Measurements from ENCODE around the gene KLHL24.
A peak's percentile ranks its signal among the peaks of the same experiment; 100 is the strongest.

Gene KLHL24

GRCh38 chr3:183690402-183690995, 55.1 kb downstream of the KLHL24 start:
- no peak for DNase-seq (ENCODE audit: extremely low spot score)
- TF ChIP-seq FOXM1 (IDR thresholded peaks at IDR 0.05; ENCODE audit: borderline replicate concordance) (no peak), NFRKB (IDR thresholded peaks at IDR 0.05) (no peak), ZNF384 (IDR thresholded peaks at IDR 0.05) (no peak)
- CTCF ChIA-PET: no interaction called here
- POLR2A ChIA-PET: no interaction called here

GRCh38 chr3:183692436-183692835, 57.0 kb downstream of the KLHL24 start:
- ChIA-PET POLR2A (interaction anchor here (0.7 kb wide), 1 partner anchor 222 kb away, joined by 3 read pairs; no protein-coding TSS in a partner anchor), CTCF (no interaction called here)
- no peak for TF ChIP-seq HDGF (IDR thresholded peaks at IDR 0.05; ENCODE audit: borderline replicate concordance)
- no peak for TF ChIP-seq FOXM1 (IDR thresholded peaks at IDR 0.05; ENCODE audit: borderline replicate concordance)
- no peak for TF ChIP-seq NFRKB (IDR thresholded peaks at IDR 0.05)
- TF ChIP-seq TARDBP (IDR thresholded peaks at IDR 0.05): no peak
- no peak for TF ChIP-seq FOXK2 (IDR thresholded peaks at IDR 0.05)
- no peak for TF ChIP-seq LEF1 (IDR thresholded peaks at IDR 0.05; ENCODE audit: borderline replicate concordance)
- TF ChIP-seq ARNT (IDR thresholded peaks at IDR 0.05): no peak
- no peak for TF ChIP-seq BHLHE40 (IDR thresholded peaks at IDR 0.05; ENCODE audit: borderline replicate concordance)
- TF ChIP-seq ELF4 (IDR thresholded peaks at IDR 0.05): no peak
- no peak for TF ChIP-seq L3MBTL2 (conservative IDR thresholded peaks at IDR 0.05)
- no peak for TF ChIP-seq CTBP1 (IDR thresholded peaks at IDR 0.05; ENCODE audit: borderline replicate concordance)
- no peak for TF ChIP-seq SUZ12 (IDR thresholded peaks at IDR 0.05)
- TF ChIP-seq PKNOX1 (IDR thresholded peaks at IDR 0.05): no peak
- no peak for TF ChIP-seq ZNF384 (IDR thresholded peaks at IDR 0.05)
- TF ChIP-seq FOXA1 (IDR thresholded peaks at IDR 0.05): no peak
- no peak for TF ChIP-seq SP1 (IDR thresholded peaks at IDR 0.05)
- no peak for DNase-seq (ENCODE audit: extremely low spot score)

GRCh38 chr3:183695569-183696364, 60.3 kb downstream of the KLHL24 start:
- TF ChIP-seq ZNF384 (IDR thresholded peaks at IDR 0.05): no peak
- no peak for TF ChIP-seq SUZ12 (IDR thresholded peaks at IDR 0.05)
- no peak for TF ChIP-seq BHLHE40 (IDR thresholded peaks at IDR 0.05; ENCODE audit: borderline replicate concordance)
- no peak for TF ChIP-seq NFRKB (IDR thresholded peaks at IDR 0.05)
- TF ChIP-seq LEF1 (IDR thresholded peaks at IDR 0.05; ENCODE audit: borderline replicate concordance): no peak
- no peak for TF ChIP-seq PKNOX1 (IDR thresholded peaks at IDR 0.05)
- TF ChIP-seq TARDBP (IDR thresholded peaks at IDR 0.05): no peak
- TF ChIP-seq SP1 (IDR thresholded peaks at IDR 0.05): no peak
- no peak for TF ChIP-seq FOXM1 (IDR thresholded peaks at IDR 0.05; ENCODE audit: borderline replicate concordance)
- TF ChIP-seq CTBP1 (IDR thresholded peaks at IDR 0.05; ENCODE audit: borderline replicate concordance): no peak
- POLR2A ChIA-PET: no interaction called here
- DNase-seq (ENCODE audit: extremely low spot score): no peak
- CTCF ChIA-PET: no interaction called here

GRCh38 chr3:183697123-183697609, 61.7 kb downstream of the KLHL24 start:
- POLR2A ChIA-PET: interaction anchor here (0.7 to 1.1 kb wide), 4 partner anchors 11 to 864 kb away, joined by 3 to 6 read pairs (median 4); partner anchors contain the start of gene EPHB3
- CTCF ChIA-PET: interaction anchor here (1.0 kb wide), 1 partner anchor 63 kb away, joined by 3 read pairs; no protein-coding TSS in a partner anchor
- no peak for TF ChIP-seq ELF4 (IDR thresholded peaks at IDR 0.05)
- TF ChIP-seq SP1 (IDR thresholded peaks at IDR 0.05): no peak
- no peak for TF ChIP-seq FOXK2 (IDR thresholded peaks at IDR 0.05)
- TF ChIP-seq CTBP1 (IDR thresholded peaks at IDR 0.05; ENCODE audit: borderline replicate concordance): no peak
- no peak for DNase-seq (ENCODE audit: extremely low spot score)

- POLR2A ChIA-PET: interaction anchor here (0.7 to 1.1 kb wide), 4 partner anchors 11 to 864 kb away, joined by 3 to 6 read pairs (median 4); partner anchors contain the start of gene EPHB3
- peak; percentile 83 for DNase-seq (ENCODE audit: extremely low spot score)
- CTCF ChIA-PET: interaction anchor here (1.0 kb wide), 1 partner anchor 64 kb away, joined by 3 read pairs; no protein-coding TSS in a partner anchor
- TF ChIP-seq FOXA1 (IDR thresholded peaks at IDR 0.05) (no peak), TARDBP (IDR thresholded peaks at IDR 0.05) (no peak), LEF1 (IDR thresholded peaks at IDR 0.05; ENCODE audit: borderline replicate concordance) (peak; percentile 45; the same call in 1 of the 2 replicates), CTBP1 (IDR thresholded peaks at IDR 0.05; ENCODE audit: borderline replicate concordance) (no peak), ZNF384 (IDR thresholded peaks at IDR 0.05) (no peak), FOXK2 (IDR thresholded peaks at IDR 0.05) (no peak), SP1 (IDR thresholded peaks at IDR 0.05) (no peak)
Observed at GRCh38 chr3:183697610-183698317, 62.3 kb downstream of the KLHL24 start, which contains the start of gene YEATS2. TSS of gene YEATS2 (plus strand) at chr3:183697797. CDS start at chr3:183715163, 17,366 bp downstream.

- TF ChIP-seq CTBP1 (IDR thresholded peaks at IDR 0.05; ENCODE audit: borderline replicate concordance) (no peak), ELF4 (IDR thresholded peaks at IDR 0.05) (no peak), HDGF (IDR thresholded peaks at IDR 0.05; ENCODE audit: borderline replicate concordance) (no peak), FOXM1 (IDR thresholded peaks at IDR 0.05; ENCODE audit: borderline replicate concordance) (no peak), FOXA1 (IDR thresholded peaks at IDR 0.05) (no peak), L3MBTL2 (conservative IDR thresholded peaks at IDR 0.05) (no peak), BHLHE40 (IDR thresholded peaks at IDR 0.05; ENCODE audit: borderline replicate concordance) (no peak), SUZ12 (IDR thresholded peaks at IDR 0.05) (no peak), FOXK2 (IDR thresholded peaks at IDR 0.05) (no peak), ZNF384 (IDR thresholded peaks at IDR 0.05) (no peak), LEF1 (IDR thresholded peaks at IDR 0.05; ENCODE audit: borderline replicate concordance) (no peak), TARDBP (IDR thresholded peaks at IDR 0.05) (no peak), SP1 (IDR thresholded peaks at IDR 0.05) (no peak), PKNOX1 (IDR thresholded peaks at IDR 0.05) (no peak), NFRKB (IDR thresholded peaks at IDR 0.05) (no peak), ARNT (IDR thresholded peaks at IDR 0.05) (no peak)
- DNase-seq (ENCODE audit: extremely low spot score): peak; percentile 17
- POLR2A ChIA-PET: interaction anchor here (1.1 kb wide), 2 partner anchors 27 to 64 kb away, joined by 4 to 6 read pairs; no protein-coding TSS in a partner anchor
- CTCF ChIA-PET: no interaction called here
Observed at GRCh38 chr3:183698318-183698751, 62.9 kb downstream of the KLHL24 start.

Data from HEK293T (cell line).